ENCODE measurements around the gene LRCH4. TPM values are rescaled to one million over a fixed set of nuclear protein-coding genes. Genes with fewer than 3 reads are reported as not detected.

LRCH4 gene
- total RNA-seq, 2 donors from 2014 or later = 99.8 to 131 TPM

DNA sequence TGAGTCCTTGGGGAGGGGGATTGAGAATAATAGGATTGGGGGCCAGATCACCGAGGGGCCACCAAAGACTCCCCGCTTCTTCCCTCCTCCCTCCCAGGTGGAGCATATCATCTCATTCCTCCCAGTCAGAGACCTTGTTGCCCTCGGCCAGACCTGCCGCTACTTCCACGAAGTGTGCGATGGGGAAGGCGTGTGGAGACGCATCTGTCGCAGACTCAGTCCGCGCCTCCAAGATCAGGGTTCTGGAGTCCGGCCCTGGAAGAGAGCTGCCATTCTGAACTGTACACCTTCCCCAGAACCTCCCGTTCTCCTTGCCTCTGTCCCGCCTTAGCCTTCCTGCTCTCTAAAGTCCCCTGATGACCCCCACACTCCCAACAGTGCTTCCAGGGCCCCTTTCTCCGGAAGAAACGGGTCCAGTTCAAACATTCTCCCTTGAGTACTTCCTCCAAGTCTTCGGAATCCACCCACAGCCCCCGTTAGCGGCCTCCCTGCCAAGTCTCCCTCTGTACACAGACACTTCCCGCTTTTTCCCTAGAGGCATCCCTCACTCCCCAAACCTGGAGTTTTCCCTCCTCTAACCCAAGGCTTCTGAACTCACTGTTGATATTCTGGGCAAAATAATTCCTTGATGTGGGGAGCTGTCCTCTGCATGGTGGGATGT, 4.3 kb upstream of the LRCH4 start:
- Histone ChIP-seq H3K36me3 (no peaks in the 10 kb centered on the region), H3K4me3 (peak overlapping the region; percentile 11), H3K9me3 (no peaks in the 10 kb centered on the region), H3K4me1 (ENCODE audit: control insufficient read depth in 1 of 2, low read depth in 2 of 2) (peaks cover 3 to 14% of the 10 kb centered on the region in 2 donors), H3K27ac (no peak overlapping the region), H3K27me3 (replicated peaks; ENCODE audit: insufficient read depth) (no peaks in the 10 kb centered on the region)
- ATAC-seq (ENCODE audit: insufficient number of reproducible peaks, low FRiP score, low read depth) (no peak), DNase-seq (ENCODE audit: low spot score) (no peak)
- TF ChIP-seq, protein P1, sequence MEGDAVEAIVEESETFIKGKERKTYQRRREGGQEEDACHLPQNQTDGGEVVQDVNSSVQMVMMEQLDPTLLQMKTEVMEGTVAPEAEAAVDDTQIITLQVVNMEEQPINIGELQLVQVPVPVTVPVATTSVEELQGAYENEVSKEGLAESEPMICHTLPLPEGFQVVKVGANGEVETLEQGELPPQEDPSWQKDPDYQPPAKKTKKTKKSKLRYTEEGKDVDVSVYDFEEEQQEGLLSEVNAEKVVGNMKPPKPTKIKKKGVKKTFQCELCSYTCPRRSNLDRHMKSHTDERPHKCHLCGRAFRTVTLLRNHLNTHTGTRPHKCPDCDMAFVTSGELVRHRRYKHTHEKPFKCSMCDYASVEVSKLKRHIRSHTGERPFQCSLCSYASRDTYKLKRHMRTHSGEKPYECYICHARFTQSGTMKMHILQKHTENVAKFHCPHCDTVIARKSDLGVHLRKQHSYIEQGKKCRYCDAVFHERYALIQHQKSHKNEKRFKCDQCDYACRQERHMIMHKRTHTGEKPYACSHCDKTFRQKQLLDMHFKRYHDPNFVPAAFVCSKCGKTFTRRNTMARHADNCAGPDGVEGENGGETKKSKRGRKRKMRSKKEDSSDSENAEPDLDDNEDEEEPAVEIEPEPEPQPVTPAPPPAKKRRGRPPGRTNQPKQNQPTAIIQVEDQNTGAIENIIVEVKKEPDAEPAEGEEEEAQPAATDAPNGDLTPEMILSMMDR (IDR thresholded peaks at IDR 0.05) = no peak

DNA sequence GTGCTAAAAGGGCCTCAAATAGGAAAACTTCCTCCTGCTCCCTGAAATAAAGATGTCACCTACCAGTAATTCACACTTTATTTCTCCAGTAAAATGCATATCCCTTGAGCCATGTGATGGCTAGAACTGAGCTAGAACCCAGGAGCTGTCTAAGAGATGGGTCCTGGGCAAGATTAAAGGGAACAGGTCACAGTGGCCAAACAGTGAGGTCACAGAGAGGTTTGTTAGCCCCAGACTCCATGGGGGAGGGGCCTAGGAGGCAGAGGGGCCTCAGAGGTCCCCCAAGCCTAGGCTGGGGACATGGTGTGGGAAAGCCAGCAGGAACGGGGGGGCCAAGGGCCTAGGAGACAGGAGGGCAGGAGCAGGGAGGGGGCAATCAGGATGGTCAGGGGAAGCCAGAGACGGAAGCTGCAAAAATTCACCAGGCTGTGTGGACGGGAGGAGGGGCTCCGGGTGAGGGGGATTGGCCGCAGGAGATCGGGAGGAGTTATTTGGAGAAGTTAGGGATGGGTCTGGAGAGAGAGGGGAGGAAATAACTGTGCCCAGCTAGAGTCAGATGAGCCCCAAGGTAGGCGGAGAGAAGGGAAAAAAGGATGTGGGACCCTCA, 3.5 kb upstream of the LRCH4 start:
- Histone ChIP-seq H3K27ac (no peak overlapping the region), H3K27me3 (replicated peaks; ENCODE audit: insufficient read depth) (no peaks in the 10 kb centered on the region), H3K4me3 (no peak overlapping the region), H3K36me3 (no peaks in the 10 kb centered on the region), H3K4me1 (ENCODE audit: control insufficient read depth in 1 of 2, low read depth in 2 of 2) (peaks cover 9 to 21% of the 10 kb centered on the region in 2 donors), H3K9me3 (no peaks in the 10 kb centered on the region)
- TF ChIP-seq, protein P1 (IDR thresholded peaks at IDR 0.05) = no peak
- no peak for ATAC-seq (ENCODE audit: insufficient number of reproducible peaks, low FRiP score, low read depth)
- DNase-seq (ENCODE audit: low spot score) = no peak

DNA sequence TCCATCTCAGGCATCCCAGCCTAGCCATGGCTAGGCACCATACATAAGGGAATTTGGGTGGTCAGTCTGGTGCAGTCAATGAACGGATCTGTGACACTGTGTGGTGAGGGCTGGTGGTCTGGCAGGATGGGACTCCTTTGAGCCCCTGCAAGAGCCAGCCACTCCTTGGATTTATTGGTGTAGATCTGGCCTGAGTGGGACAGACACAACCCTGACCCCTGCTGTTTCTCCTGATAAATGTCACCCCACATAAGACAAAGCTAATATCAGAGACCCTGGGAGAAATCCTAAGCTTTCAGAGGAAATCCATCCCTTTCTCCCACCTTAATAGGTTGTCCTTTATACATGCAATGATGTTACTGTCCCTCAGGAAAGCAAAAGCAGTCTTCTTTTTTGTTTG, 2.5 kb upstream of the LRCH4 start:
- ATAC-seq (ENCODE audit: insufficient number of reproducible peaks, low FRiP score, low read depth) (no peak), DNase-seq (ENCODE audit: low spot score) (no peak)
- Histone ChIP-seq H3K9me3 (no peaks in the 10 kb centered on the region), H3K27ac (no peak overlapping the region), H3K4me3 (no peak overlapping the region), H3K27me3 (replicated peaks; ENCODE audit: insufficient read depth) (no peaks in the 10 kb centered on the region), H3K4me1 (ENCODE audit: control insufficient read depth in 1 of 2, low read depth in 2 of 2) (peaks cover 10 to 30% of the 10 kb centered on the region in 2 donors), H3K36me3 (no peaks in the 10 kb centered on the region)
- TF ChIP-seq, protein P1 (IDR thresholded peaks at IDR 0.05) = no peak

DNA sequence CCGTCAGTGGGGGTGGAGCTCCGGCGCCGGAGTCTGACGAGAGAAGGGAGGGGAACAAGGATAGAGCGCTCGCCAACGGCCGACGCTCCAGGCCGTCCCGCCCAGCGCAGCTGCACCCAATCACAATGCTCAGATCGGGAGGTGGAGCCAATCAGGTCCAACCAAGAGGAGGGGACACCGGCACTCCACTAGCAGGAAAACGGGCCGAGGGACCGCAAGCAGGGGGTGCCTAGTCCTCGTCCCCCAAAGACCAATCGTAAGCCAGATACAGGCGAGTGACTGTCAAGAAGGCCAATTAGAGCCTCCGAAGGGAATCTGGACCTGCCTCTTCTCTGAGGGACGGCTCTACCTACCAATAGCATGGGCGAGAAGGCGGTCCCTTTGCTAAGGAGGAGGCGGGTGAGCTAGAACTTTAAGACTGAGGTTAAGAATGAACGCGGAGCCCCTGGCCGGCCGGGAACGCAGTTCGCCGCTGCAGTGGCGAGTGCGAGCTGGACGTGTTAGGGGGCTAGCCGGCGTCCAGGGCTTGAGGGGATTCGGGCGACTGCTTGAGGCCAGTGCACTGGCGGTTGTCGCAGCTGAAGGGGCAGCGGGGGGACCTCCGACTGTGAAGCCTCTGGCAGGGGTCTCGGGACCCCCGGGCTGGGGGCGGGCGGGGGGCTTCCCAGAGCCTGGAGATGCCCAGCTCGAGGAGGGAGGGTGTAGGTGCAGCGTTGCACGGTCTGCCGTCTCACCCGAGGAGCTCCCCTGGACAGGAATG, 517 bp upstream of the LRCH4 start, which contains the start of gene FBXO24:
Gene FBXO24, plus strand, starts transcription at position 63 of the 760 bp plus-strand sequence. Its CDS starts 298 bp downstream, at position 361.
- H3K9me3 ChIP-seq = no peaks in the 10 kb centered on the region
- H3K4me1 ChIP-seq (ENCODE audit: control insufficient read depth in 1 of 2, low read depth in 2 of 2) = peaks cover 10 to 35% of the 10 kb centered on the region in 2 donors
- peak within 1 kb of the TSS; percentile 94 for H3K4me3 ChIP-seq
- H3K27me3 ChIP-seq (replicated peaks; ENCODE audit: insufficient read depth) = no peaks in the 10 kb centered on the region
- peak within 1 kb of the TSS; percentile 85 to 86 for H3K27ac ChIP-seq
- DNase-seq (ENCODE audit: low spot score) = peak; percentile 96
- ATAC-seq (ENCODE audit: insufficient number of reproducible peaks, low FRiP score, low read depth) = peak; percentile 99
- TF ChIP-seq, protein P1 (IDR thresholded peaks at IDR 0.05) = no peak
- peaks cover 6% of the 10 kb centered on the region for H3K36me3 ChIP-seq
